Ureter (tissue), 1 donor: Measurements from ENCODE around the gene KIF16B. TPM values are rescaled to one million over a fixed set of nuclear protein-coding genes. Genes with fewer than 3 reads are reported as not detected.
A peak's percentile ranks its signal among the peaks of the same experiment; 100 is the strongest.
"Not testable (repeated sequence)": the region's sequence is repeated elsewhere in the genome, so short reads cannot be mapped to it uniquely, and the experiment has no call there.

Experiments used
- DNase-seq: peaks from one replicate; pipeline ENCODE4 v3.0.0-alpha.2; 2020; ENCODE audit warnings: low spot score
- total RNA-seq: library from RNA; stranded (reverse); gene quantifications from one replicate; pipeline ENCODE4 v1.2.4, GENCODE V29; 2023
- donor health status: DM: yes; HTN: yes; CAD: no.

The KIF16B gene
- total RNA-seq, 1 donor from 2014 or later: 30.4 TPM

DNA sequence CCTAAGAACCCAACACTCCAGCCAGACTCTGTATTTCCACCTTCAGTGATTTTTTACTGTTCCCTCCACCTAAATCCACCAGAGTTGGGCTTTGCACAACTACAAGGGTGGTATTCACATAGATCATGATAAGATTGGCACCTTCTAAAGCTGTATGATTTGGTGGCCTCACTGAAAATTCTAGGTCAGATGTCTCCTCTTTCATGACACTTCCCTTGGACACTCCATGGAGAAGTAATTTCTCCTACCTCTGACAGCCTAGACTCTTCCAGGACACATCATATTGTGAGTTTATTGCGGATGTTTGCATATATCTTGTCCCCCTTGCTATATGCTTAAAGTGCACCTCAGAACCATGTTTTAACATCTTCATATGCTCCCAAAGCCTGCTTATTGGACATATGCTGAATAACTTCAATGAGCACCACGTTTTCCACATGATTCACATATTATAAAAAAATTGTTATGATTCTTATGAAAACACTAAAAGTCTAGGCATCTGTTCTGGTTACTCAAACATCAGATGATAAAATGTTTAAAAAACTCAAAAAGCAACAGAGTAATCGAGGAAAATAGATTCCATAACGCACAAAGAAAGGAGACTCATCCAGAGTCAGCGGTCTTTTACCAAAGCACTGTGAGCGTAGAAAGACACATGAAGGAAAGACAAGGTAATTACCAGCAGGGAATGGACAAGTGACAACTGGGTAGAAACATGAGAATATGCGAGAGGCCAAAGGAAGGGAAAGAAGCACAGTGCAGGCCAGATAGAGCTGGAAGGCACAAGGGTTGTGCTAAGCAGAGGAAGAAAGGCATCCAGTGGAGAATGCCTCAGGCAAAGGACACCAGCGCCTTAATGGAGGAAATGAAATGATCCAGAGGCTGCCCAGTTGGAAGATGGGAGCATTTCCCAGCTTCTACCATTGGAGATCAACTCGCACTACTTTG is 46.5 kb downstream of the KIF16B start:
- DNase-seq: no peak

- not testable (repeated sequence) for DNase-seq
Measured at GRCh38 chr20:16522651-16523050, 50.6 kb downstream of the KIF16B start.

DNA sequence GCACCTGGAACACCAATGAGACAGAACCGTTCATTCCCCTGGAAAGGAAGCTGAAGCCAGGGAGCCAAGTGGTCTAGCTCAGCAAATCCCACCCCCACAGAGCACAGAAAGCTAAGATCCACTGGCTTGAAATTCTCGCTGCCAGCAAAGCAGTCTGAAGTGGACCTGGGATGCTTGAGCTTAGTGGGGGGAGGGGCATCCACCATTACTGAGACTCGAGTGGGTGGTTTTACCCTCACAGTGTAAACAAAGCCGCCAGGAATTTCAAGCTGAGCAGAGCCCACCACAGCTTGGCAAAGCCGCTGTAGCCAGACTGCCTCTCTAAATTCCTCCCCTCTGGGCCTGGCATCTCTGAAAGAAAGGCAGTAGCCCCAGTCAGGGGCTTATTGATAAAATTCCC is 53.1 kb downstream of the KIF16B start:
- no peak for DNase-seq

DNA sequence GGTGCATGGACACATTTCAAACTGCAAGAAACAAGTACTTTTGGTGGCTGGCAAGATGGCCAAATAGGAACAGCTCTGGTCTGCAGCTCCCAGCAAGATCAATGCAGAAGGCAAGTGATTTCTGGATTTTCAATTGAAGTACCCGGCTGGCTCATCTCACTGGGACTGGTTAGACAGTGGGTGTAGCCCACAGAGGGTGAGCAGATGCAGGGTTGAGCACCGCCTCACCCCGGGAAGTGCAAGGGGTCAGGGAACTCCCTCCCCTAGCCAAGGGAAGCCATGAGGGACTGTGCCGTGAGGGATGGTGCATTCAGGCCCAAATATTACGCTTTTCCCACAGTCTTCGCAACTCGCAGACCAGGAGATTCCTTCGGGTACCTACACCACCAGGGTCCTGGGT is 53.6 kb downstream of the KIF16B start:
- DNase-seq: not testable (repeated sequence)

DNA sequence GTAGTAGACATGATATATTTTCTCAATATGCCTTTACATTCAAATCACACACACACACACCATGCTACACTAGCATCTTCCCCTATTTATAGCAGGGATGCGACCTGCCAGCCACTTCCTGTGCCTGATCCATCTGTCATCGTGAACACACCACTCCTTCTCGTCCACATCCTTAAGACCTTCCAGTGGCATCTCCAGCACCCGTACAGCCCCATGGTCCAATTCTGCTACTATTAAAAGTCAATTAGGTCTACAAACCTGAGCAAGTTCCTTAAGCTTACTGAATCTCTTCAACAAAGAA is 54.5 kb downstream of the KIF16B start:
- no peak for DNase-seq

DNA sequence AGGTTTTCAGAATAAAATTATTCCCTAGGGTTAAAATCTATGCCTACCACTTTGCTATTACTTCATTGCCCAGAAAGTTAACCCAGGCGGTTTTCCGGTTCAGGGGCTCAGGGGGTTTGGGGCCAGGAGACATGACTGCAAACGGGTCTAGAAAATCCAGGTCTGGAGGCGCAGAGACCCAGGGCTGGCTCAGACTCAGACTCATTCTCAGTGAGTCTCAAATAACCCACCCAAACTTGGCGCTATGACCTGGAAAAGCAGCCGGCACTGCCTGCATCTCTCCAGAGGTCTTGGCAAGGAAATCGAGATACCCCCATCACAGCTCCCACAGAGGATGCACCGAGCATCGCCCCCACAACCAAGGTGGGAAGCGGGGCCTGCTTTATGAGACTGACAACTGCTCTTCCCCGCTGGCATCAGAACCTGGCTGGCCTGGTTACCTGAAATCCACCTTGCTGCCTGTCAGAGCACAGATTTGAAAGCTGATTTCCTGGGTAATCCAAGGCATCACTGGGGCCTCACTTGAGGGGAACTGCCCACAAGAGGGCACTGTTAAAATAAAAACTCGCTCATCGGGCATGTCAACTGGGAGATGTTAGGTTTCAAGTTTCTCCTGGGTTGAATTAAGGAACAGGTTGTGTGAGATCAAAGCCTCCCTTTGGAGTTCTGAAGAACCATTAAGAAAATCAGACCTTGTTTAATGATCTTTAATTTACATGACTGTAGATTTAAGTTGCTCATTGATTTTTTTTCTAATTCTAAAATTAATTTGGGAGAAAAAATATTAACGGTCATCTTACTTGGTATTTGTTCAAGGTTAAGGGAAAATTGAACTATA is 55.1 kb downstream of the KIF16B start:
- peak; percentile 66 for DNase-seq

DNA sequence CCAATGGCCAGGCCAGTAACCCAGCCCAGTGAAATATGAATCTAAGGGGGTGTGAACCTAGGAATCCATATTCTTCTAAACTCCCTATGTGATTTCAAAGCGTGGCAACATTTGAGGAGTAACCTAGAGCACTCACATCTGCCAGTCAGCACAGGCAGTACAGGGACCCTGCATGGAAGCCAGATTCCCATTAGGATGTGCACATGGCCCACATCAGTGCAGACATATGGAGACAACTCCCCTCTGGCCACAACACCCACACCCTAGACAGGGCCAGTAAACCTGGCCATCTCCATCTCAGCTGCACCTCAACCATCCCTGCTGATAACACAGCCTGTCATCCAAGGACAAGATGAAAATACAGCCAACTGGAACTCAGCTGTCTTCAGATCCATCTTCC is 56.5 kb downstream of the KIF16B start:
- no peak for DNase-seq

- DNase-seq: no peak
Measured at GRCh38 chr20:16515046-16515445, 58.2 kb downstream of the KIF16B start.

- no peak for DNase-seq
Measured at GRCh38 chr20:16514140-16514539, 59.1 kb downstream of the KIF16B start.

DNA sequence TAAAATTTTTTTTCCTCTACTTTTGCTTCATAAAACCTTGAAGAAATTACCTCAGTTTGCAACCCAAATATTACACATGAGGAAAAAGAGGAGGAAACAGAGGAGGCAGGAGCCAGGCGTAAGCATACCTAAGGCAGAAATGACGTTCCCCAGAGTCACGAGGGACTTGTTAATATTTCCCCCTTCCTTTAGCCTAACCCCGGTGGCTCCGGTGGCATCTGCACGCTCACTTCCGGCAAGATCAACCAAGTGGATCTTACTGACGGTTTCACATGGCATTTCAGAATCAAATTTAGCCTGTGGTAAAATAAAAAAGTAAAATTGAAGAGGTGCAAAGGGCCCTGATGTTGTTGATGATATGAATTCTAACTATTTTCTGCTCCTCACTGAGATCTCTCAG is 67.4 kb downstream of the KIF16B start:
- DNase-seq: no peak

GRCh38 chr20:16501301-16501700 is 71.9 kb downstream of the KIF16B start:
- no peak for DNase-seq

DNA sequence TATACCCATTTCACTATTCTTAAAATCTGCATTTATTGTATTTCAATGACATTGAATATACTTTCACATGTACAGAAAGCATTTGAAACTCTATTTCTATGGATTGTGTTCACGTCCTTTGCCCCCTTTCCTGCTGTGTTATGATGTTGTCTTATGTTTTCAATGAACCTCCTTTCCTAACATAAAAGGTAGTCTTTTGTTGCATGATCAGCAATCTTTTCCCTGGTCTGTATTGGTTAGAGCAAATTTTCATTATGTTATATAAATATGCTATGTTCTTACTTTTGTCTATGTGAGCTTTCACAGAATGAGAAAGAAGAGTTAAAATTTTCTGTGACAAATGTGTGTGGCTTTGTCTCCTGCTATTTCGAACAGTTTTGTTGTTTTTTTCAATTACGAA is 73.1 kb downstream of the KIF16B start:
- no peak for DNase-seq

- DNase-seq: no peak
Measured at GRCh38 chr20:16498526-16499253, 74.6 kb downstream of the KIF16B start.

- DNase-seq: no peak
Measured at GRCh38 chr20:16497896-16498295, 75.4 kb downstream of the KIF16B start.

GRCh38 chr20:16493486-16493885 is 79.8 kb downstream of the KIF16B start:
- no peak for DNase-seq

- DNase-seq: no peak
Measured at GRCh38 chr20:16491294-16491905, 81.8 kb downstream of the KIF16B start.

- no peak for DNase-seq
Measured at GRCh38 chr20:16490696-16491095, 82.6 kb downstream of the KIF16B start.

DNA sequence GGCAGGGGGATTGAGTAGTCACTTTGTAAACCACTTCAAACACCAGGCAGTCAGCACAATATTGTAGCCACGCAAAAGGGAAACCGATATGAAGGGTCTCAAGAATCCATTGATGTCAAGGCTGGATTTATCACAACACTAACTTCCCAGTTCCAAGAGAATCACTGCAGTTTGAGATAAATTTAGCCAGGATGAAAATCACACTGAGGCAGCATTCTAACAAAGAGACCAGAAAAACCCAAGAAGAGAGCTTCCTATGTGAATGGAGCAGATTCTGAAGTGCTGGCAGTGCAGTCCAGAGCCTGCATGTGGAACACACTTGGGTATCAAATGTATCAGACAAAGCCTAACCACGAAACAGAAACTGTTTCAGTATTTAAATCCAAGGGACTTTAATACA is 84.6 kb downstream of the KIF16B start:
- DNase-seq: no peak

DNA sequence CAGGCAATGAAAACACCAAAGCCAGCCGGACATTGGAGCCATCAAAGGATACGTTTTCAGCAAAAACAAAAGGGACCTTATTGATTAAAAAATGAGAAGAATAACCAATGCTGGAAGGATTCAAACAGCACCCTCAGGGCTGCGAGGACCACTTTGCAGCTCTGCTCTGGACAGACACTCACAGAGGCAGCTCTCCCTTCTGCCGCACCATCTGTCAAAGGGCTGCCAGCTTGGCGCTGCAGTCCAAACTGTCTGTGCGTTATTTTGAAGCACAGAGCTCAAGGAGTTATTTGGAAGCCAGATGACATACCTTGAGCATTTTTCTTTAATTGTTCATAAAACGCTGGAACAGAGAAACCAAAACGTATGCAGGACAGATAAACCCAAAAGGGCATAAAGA is 85.2 kb downstream of the KIF16B start:
- DNase-seq: no peak

DNA sequence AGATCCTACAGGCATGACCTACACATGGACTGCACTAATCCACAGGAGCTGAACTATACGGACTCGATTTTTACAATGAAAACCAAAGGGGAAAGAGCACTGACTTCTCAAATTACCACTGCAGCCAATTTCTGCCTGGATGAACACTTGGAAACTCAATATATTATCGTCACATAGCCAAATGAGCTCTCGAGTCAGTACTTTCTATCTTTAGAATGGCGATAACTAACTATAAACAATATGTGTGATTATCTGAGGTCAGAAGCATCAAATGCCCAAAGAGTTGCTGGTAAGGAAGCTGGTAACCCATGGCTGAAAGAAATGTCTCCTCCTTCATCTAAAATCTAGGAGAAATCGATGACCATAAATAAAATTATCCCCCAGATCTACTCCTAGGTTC is 86.7 kb downstream of the KIF16B start:
- DNase-seq: no peak

GRCh38 chr20:16485401-16485800 is 87.8 kb downstream of the KIF16B start:
- DNase-seq: no peak

DNA sequence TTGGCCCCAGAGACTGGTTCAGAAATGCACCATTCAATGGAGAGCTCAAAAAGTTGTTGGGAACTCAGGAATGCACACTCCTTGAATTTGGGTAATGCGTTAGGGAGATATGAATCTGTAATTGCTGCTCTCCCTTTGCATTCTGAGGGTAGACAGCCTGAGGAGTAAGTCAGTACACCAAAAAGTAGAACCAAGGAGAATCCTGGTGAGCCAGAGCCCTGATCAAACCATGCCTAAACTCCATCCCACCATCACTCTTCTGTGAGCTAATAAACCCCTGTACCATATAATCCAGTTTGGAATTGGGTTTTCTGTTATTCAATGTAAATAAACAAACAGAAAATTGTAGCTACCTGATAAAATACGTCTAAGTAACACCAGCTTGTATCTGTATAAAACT is 90.2 kb downstream of the KIF16B start:
- DNase-seq: no peak
